DOHH2 (cell line): ENCODE results near the gene SLC35B2.

Experiments used
- H3F3A ChIP-seq: fragments of 200-600 bp; sonication (generic), shearing (Covaris generic); 2 replicates; pipeline ENCODE4 v1.6.0; 2016; ENCODE audit warnings: antibody characterized with exemption, mild to moderate bottlenecking; ENCODE audit not compliant: control insufficient read depth, insufficient read depth
- H3K27ac ChIP-seq: fragments of 200-600 bp; sonication (generic); 2 replicates; pipeline ENCODE4 v1.5.1; 2014; ENCODE audit warnings: low read depth, mild to moderate bottlenecking, low read length, moderate library complexity
- H3K27me3 ChIP-seq: fragments of 200-600 bp; sonication (generic); 2 replicates; pipeline ENCODE4 v1.6.1; 2014; ENCODE audit warnings: mild to moderate bottlenecking, low read length, mixed read lengths; ENCODE audit not compliant: control insufficient read depth
- H3K36me3 ChIP-seq: fragments of 200-600 bp; sonication (generic); 2 replicates; pipeline ENCODE4 v1.6.1; 2014; ENCODE audit warnings: mild to moderate bottlenecking, low read length, moderate library complexity, mixed read lengths; ENCODE audit not compliant: control insufficient read depth
- H3K4me1 ChIP-seq: fragments of 200-600 bp; sonication (generic); 2 replicates; pipeline ENCODE4 v1.6.1; 2014; ENCODE audit warnings: mild to moderate bottlenecking, low read length, mixed read lengths; ENCODE audit not compliant: control insufficient read depth
- H3K4me2 ChIP-seq: fragments of 200-600 bp; sonication (generic); 2 replicates; pipeline ENCODE4 v1.6.0; 2014; ENCODE audit warnings: mild to moderate bottlenecking, low read length, moderate library complexity
- H3K4me3 ChIP-seq: fragments of 200-600 bp; sonication (generic); 2 replicates; pipeline ENCODE4 v1.5.1; 2014; ENCODE audit warnings: mild to moderate bottlenecking, low read length, mixed read lengths
- H3K79me2 ChIP-seq: fragments of 200-600 bp; sonication (generic); 2 replicates; pipeline ENCODE4 v1.6.1; 2014; ENCODE audit warnings: mild to moderate bottlenecking, low read length, mixed read lengths; ENCODE audit not compliant: control insufficient read depth
- H3K9me2 ChIP-seq: fragments of 200-600 bp; sonication (generic); replicated peaks from 2 replicates; pipeline ENCODE4 v1.6.1; 2014; ENCODE audit warnings: mild to moderate bottlenecking, low read length, mixed read lengths; ENCODE audit not compliant: control insufficient read depth
- H3K9me3 ChIP-seq: fragments of 200-600 bp; sonication (generic); 2 replicates; pipeline ENCODE4 v1.6.1; 2014; ENCODE audit warnings: antibody characterized with exemption, low read length, mixed read lengths; ENCODE audit not compliant: control insufficient read depth, insufficient read depth
- H4K20me1 ChIP-seq: fragments of 200-600 bp; sonication (generic); 2 replicates; pipeline ENCODE4 v1.6.0; 2014; ENCODE audit warnings: low read depth, mild to moderate bottlenecking, antibody characterized with exemption, low read length, moderate library complexity; ENCODE audit not compliant: control insufficient read depth, insufficient read depth
- CTCF ChIP-seq: fragments of 200-600 bp; sonication (generic); IDR thresholded peaks from one replicate; pipeline ENCODE4 v1.5.1; 2014; ENCODE audit warnings: antibody characterized with exemption, mild to moderate bottlenecking, low read depth, low read length; ENCODE audit not compliant: poor library complexity, severe bottlenecking
- EZH2phosphoT487 ChIP-seq: fragments of 200-600 bp; sonication (generic); IDR thresholded peaks from 2 replicates; pipeline ENCODE4 v1.6.1; 2017; ENCODE audit warnings: borderline replicate concordance, mild to moderate bottlenecking, antibody characterized with exemption, low read length, moderate library complexity, mixed read lengths

SLC35B2 gene

GRCh38 chr6:44251576-44252524, 5.5 kb downstream of the SLC35B2 start:
- no peaks in the 10 kb centered on the region for H3K9me3 ChIP-seq
- peaks cover 87% of the 10 kb centered on the region for H3K36me3 ChIP-seq
- TF ChIP-seq EZH2phosphoT487 = no peak
- no peak for TF ChIP-seq CTCF
- peaks cover 48% of the 10 kb centered on the region for H3K79me2 ChIP-seq
- H3K4me1 ChIP-seq = peaks cover 53% of the 10 kb centered on the region
- no peaks in the 10 kb centered on the region for H3K9me2 ChIP-seq
- no peak overlapping the region for H3K27ac ChIP-seq
- no peak overlapping the region for H3K4me2 ChIP-seq
- no peak overlapping the region for H3K4me3 ChIP-seq
- peaks cover 95% of the 10 kb centered on the region for H3F3A ChIP-seq
- no peaks in the 10 kb centered on the region for H3K27me3 ChIP-seq
- peaks cover 34% of the 10 kb centered on the region for H4K20me1 ChIP-seq

GRCh38 chr6:44250718-44251123, 6.6 kb downstream of the SLC35B2 start:
- peaks cover 45% of the 10 kb centered on the region for H3K4me1 ChIP-seq
- H3K4me3 ChIP-seq = no peak overlapping the region
- H3K9me2 ChIP-seq = no peaks in the 10 kb centered on the region
- H3K27ac ChIP-seq = no peak overlapping the region
- peaks cover 45% of the 10 kb centered on the region for H3K79me2 ChIP-seq
- peaks cover 84% of the 10 kb centered on the region for H3K36me3 ChIP-seq
- no peaks in the 10 kb centered on the region for H3K27me3 ChIP-seq
- H3F3A ChIP-seq = peaks cover 86% of the 10 kb centered on the region
- no peak for TF ChIP-seq EZH2phosphoT487
- no peak for TF ChIP-seq CTCF
- H4K20me1 ChIP-seq = peaks cover 34% of the 10 kb centered on the region
- no peaks in the 10 kb centered on the region for H3K9me3 ChIP-seq
- H3K4me2 ChIP-seq = no peak overlapping the region; the same call in 1 of the 2 replicates

GRCh38 chr6:44250067-44250717, 7.1 kb downstream of the SLC35B2 start:
- peaks cover 83% of the 10 kb centered on the region for H3K36me3 ChIP-seq
- no peak overlapping the region for H3K4me3 ChIP-seq
- peaks cover 46% of the 10 kb centered on the region for H3K4me1 ChIP-seq
- peaks cover 34% of the 10 kb centered on the region for H4K20me1 ChIP-seq
- H3K27me3 ChIP-seq = no peaks in the 10 kb centered on the region
- peaks cover 80% of the 10 kb centered on the region for H3F3A ChIP-seq
- no peak for TF ChIP-seq EZH2phosphoT487
- H3K79me2 ChIP-seq = peaks cover 45% of the 10 kb centered on the region
- H3K4me2 ChIP-seq = peak overlapping the region; percentile 74; the same call in 1 of the 2 replicates
- H3K9me3 ChIP-seq = no peaks in the 10 kb centered on the region
- H3K9me2 ChIP-seq = no peaks in the 10 kb centered on the region
- no peak overlapping the region for H3K27ac ChIP-seq
